Small intestine (tissue), 7 donors: ENCODE data around the gene PARD3. TPM values are rescaled to one million over a fixed set of nuclear protein-coding genes. Genes with fewer than 3 reads are reported as not detected.

Experiments used
- DNase-seq, 2 donors: peaks; one replicate each; pipeline versions ENCODE4 v3.0.0 to v3.0.0-alpha.2; 2013
- FAIRE-seq: peaks from 2 replicates; lab custom pipeline; 2012; peaks lifted over from hg19 to GRCh38; lab: Jason Lieb, UNC
- H3K27ac ChIP-seq, 3 donors: one replicate each; pipeline ENCODE4 v1.5.1; 2013; ENCODE audit warnings: low read length in 2 of 3, mild to moderate bottlenecking in 2 of 3, control low read depth in 1 of 3, inconsistent platforms in 1 of 3, low read depth in 1 of 3, moderate library complexity in 1 of 3
- H3K27me3 ChIP-seq, 3 donors: one replicate each; pipeline ENCODE4 v1.6.1; 2013; ENCODE audit warnings: low read length in 3 of 3, inconsistent platforms in 1 of 3; ENCODE audit not compliant: control insufficient read depth in 3 of 3, insufficient read depth in 3 of 3
- H3K36me3 ChIP-seq, 3 donors: one replicate each; pipeline ENCODE4 v1.6.1; 2013; ENCODE audit warnings: low read length in 3 of 3, inconsistent platforms in 1 of 3, low read depth in 1 of 3, mild to moderate bottlenecking in 1 of 3, moderate library complexity in 1 of 3; ENCODE audit not compliant: control insufficient read depth in 3 of 3, insufficient read depth in 2 of 3
- H3K4me1 ChIP-seq, 3 donors: one replicate each; pipeline ENCODE4 v1.6.1; 2013; ENCODE audit warnings: low read length in 2 of 3, inconsistent platforms in 1 of 3, low read depth in 1 of 3, mild to moderate bottlenecking in 1 of 3, moderate library complexity in 1 of 3; ENCODE audit not compliant: control insufficient read depth in 3 of 3, insufficient read depth in 2 of 3
- H3K4me3 ChIP-seq, 3 donors: one replicate each; pipeline ENCODE4 v1.5.1; 2013; ENCODE audit warnings: low read length in 3 of 3, control low read depth in 1 of 3, inconsistent platforms in 1 of 3, low read depth in 1 of 3, mild to moderate bottlenecking in 1 of 3, moderate library complexity in 1 of 3
- H3K9me3 ChIP-seq, 2 donors: one replicate each; pipeline ENCODE4 v1.6.1; 2013; ENCODE audit warnings: low read depth in 1 of 2, low read length in 1 of 2; ENCODE audit not compliant: control insufficient read depth in 2 of 2, insufficient read depth in 1 of 2
- WGBS, 3 donors: extraction: QIAGEN DNeasy Blood & Tissue Kit; methylation state at CpG; one replicate each; pipeline ENCODE4 v1.1.7; 2013; 5-methylcytosine and 5-hydroxymethylcytosine counted together
- polyA plus RNA-seq, 4 donors: library from polyadenylated mRNA; stranded (reverse) in 3 of 4; unstranded in 1 of 4; fragments of 200-250 nt in 3 of 4; fragments of 120-200 nt in 1 of 4; gene quantifications; one replicate each; pipeline versions ENCODE4 v1.2.1 to v1.2.3, GENCODE V29; 2013
- donor health status: healthy with polysubstance abuse.
- donor health status: control.
- donor health status: control.
- donor health status: Bipolar disorder and iron deficiency.
- donor health status: healthy.

The PARD3 gene
- polyA plus RNA-seq, 4 donors, result 14.3 to 24.3 (median 15.5) TPM

DNA sequence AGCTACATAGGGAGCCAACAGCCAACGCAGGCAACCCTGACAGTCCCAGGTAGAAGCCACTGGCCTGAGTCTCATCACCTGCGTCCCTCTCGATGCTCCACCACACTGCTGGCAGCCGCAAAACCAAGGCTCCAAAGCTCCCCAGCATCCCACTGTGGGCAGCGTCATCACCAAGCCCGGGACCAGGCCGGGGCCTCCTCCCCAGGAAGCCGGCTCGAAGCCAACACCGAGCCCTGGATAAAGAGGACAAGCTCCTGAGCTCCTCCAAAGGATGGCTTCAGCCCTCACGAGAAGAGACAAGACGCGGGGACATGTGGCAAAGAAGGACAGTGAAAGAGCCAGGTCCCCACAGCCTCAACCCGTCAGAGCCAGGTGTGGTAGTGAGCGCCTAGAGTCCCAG, 23.9 kb downstream of the PARD3 start:
- H3K9me3 ChIP-seq, result no peaks in the 10 kb centered on the region
- no peak for FAIRE-seq
- H3K4me1 ChIP-seq, result peaks cover 0 to 14% (median 7%) of the 10 kb centered on the region in 3 donors
- peaks cover 0 to 9% (median 0%) of the 10 kb centered on the region in 3 donors for H3K36me3 ChIP-seq
- H3K27ac ChIP-seq, result no peak overlapping the region
- no peaks in the 10 kb centered on the region for H3K27me3 ChIP-seq
- no peak overlapping the region for H3K4me3 ChIP-seq
- 92 to 93% (median 92%) methylated on average over 15 of the region's 15 CpGs for WGBS, 3 donors
- no peak for DNase-seq

DNA sequence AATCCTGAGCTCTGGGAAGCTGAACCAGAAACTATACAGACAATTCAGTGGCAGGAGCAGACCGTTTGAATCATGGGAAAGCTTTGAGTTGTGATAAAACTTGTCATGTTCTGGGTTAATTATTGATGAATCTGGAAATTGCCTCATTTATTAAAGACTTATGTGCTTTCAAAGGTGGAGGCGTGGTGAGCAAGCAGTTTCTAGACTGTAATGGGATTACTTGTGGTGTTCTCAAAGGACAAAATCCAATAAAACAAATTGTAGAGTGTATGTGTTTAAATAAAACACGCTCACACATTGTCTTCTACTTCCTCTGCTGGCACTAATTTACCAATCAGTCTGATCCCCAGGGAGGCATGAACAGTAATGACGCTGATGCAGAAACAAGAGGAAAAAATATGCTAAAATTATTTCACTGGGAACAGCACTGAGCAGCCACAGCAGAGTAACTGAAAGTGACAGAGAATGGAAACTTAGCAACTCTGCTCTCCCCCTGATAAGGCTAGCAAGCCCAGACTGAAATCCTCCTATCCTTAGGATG, 25.1 kb downstream of the PARD3 start:
- peaks cover 0 to 7% (median 0%) of the 10 kb centered on the region in 3 donors for H3K36me3 ChIP-seq
- peak; percentile 44 for FAIRE-seq
- peak overlapping the region in 2 of 3 donors; percentile 57 to 70 for H3K27ac ChIP-seq

DNA sequence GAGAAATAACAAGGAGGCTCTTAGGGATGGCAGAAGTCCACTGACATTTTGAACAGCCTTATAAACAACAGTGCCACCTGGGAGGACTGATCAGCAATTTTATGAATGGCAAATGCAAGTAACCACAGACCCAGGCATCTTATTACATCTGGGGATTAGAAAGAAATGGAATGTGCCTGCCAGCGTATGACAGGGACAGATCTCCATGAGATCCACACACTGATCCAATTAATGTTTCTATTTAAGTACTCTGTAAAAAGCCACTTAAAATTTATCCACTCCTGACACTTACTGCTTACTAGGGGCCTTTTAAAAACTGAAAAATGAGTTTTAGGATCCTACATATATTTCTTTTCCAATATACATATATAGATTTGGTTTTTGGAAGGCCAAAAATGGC, 28.6 kb downstream of the PARD3 start:
- peaks cover 3 to 15% (median 11%) of the 10 kb centered on the region in 3 donors for H3K4me1 ChIP-seq
- DNase-seq, result no peak
- H3K36me3 ChIP-seq, result peaks cover 0 to 2% (median 0%) of the 10 kb centered on the region in 3 donors
- H3K4me3 ChIP-seq, result no peak overlapping the region
- H3K27ac ChIP-seq, result no peak overlapping the region
- no peaks in the 10 kb centered on the region for H3K9me3 ChIP-seq
- FAIRE-seq, result no peak
- 68 to 77% (median 70%) methylated on average over 1 of the region's 1 CpG for whole genome bisulfite sequencing, 3 donors
- H3K27me3 ChIP-seq, result no peaks in the 10 kb centered on the region

More for the DNA sequence above, 25.1 kb downstream of the PARD3 start:
- Histone ChIP-seq H3K4me1 (peaks cover 0 to 14% (median 7%) of the 10 kb centered on the region in 3 donors), H3K4me3 (no peak overlapping the region), H3K9me3 (no peaks in the 10 kb centered on the region), H3K27me3 (no peaks in the 10 kb centered on the region)
- peak; percentile 86 to 89 for DNase-seq
- 3 to 28% (median 19%) methylated on average over 4 of the region's 4 CpGs for WGBS, 3 donors

DNA sequence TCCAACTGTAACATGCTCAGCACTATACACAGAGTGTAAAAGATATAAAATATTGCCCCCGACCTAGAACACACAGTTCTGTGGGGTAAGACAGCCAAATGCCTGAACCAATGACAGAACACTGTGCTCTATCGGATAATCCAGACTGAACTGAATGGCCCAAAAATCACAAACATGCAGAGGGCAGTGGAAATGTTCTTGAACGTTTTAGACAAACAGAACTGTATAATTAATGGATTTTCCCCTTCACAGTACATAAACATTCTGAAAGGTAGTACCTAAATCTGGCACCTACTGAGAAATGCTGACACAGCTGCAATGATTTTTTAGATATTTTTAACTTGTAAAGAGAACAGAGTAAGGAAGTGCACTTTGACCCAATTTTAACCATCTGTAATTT, 33.4 kb downstream of the PARD3 start:
- H3K9me3 ChIP-seq, result no peaks in the 10 kb centered on the region
- DNase-seq, result no peak
- no peaks in the 10 kb centered on the region for H3K27me3 ChIP-seq
- FAIRE-seq, result no peak
- WGBS, 3 donors, result 30 to 49% (median 41%) methylated on average over 3 of the region's 3 CpGs
- no peak overlapping the region for H3K27ac ChIP-seq
- H3K36me3 ChIP-seq, result no peaks in the 10 kb centered on the region
- H3K4me3 ChIP-seq, result no peak overlapping the region
- peaks cover 3 to 9% (median 3%) of the 10 kb centered on the region in 3 donors for H3K4me1 ChIP-seq

DNA sequence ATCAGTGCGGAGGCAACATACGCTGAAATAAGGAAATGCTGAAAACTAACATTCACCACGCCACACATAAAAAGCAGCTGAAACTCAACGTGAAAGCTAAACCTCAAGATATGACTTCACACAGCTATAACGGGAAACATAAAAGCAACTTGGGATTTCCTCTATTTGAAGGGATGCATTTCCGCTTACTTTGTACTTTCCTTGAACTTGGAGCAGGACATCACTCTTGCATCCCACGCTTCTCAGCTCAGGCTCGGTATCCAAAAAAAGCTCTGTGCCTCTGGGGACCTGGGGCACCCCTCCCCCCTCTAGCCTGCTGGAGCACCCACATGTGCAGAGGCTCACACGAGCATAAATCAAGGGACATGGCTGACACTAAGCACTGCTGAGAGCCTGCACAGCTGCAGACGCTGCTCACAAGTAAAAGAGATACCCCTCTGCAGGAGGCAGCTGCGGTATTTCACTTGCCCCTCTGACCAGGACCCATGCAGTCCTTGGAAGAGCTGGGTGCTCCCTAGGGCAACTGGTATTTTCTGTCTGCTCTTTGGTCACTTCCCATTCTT, 34.2 kb downstream of the PARD3 start:
- WGBS, 3 donors, result 33 to 72% (median 45%) methylated on average over 11 of the region's 11 CpGs
- FAIRE-seq, result no peak

DNA sequence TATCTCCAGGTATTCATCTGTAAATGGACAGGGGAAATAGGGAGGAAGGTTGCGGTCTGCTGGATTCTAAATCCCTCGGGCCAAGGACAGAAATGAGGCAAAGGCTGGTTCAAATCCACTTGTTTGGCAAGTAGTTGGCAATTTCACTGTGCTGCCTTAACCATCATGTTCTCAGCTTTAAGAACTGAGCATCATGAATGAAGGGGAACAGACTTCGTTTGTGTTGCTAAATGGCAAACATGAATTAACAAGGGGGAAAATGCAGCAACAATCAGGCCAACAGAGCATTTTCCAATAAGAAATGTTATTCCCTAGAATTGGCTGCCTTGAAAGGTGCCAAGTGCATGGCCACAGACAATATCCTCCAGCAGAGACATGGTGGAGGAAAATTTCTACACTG, 36.9 kb downstream of the PARD3 start:
- DNase-seq, result no peak
- WGBS, 3 donors, result 77 to 83% (median 82%) methylated on average over 3 of the region's 3 CpGs
- peaks cover 3 to 9% (median 3%) of the 10 kb centered on the region in 3 donors for H3K4me1 ChIP-seq
- H3K4me3 ChIP-seq, result no peak overlapping the region
- no peak overlapping the region for H3K27ac ChIP-seq
- H3K36me3 ChIP-seq, result no peaks in the 10 kb centered on the region
- H3K9me3 ChIP-seq, result no peaks in the 10 kb centered on the region
- H3K27me3 ChIP-seq, result no peaks in the 10 kb centered on the region
- no peak for FAIRE-seq

More for the DNA sequence above, 34.2 kb downstream of the PARD3 start:
- H3K9me3 ChIP-seq, result no peaks in the 10 kb centered on the region
- no peaks in the 10 kb centered on the region for H3K27me3 ChIP-seq
- H3K36me3 ChIP-seq, result no peaks in the 10 kb centered on the region
- no peak overlapping the region for H3K4me3 ChIP-seq
- H3K4me1 ChIP-seq, result peaks cover 3 to 9% (median 3%) of the 10 kb centered on the region in 3 donors
- peak overlapping the region in 1 of 3 donors; percentile 21 for H3K27ac ChIP-seq
- peak in 1 of 2 donors; percentile 13 for DNase-seq

DNA sequence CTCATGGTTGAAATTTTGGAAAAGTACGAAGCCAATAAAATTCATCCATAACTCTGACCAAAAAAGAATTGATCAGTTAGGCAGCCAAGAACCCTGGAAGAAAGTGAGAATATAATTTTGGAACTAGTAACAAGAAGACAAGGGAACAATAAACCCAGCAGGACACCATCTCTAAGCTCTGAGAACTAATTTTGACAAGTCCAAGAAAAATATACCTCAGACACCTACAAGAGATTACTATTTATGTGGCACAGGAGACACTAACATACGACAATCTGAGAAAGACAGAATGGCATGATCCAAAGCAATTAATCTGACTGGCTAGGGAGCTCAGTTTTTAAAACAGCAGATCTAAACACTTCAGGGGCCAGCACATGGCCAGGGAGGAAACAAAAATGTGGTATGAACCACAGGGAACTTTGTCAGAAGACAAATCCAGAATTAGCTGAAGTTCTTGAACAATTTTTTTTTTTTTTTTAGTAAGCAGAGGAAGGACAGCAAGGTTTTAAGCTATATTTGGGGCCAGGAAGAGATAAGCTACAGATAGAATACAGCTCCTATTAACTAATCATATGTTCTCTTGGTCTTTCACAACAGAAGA, 38.9 kb downstream of the PARD3 start:
- H3K9me3 ChIP-seq, result no peaks in the 10 kb centered on the region
- peaks cover 0 to 3% (median 0%) of the 10 kb centered on the region in 3 donors for H3K4me1 ChIP-seq
- H3K4me3 ChIP-seq, result no peak overlapping the region
- FAIRE-seq, result no peak
- no peaks in the 10 kb centered on the region for H3K36me3 ChIP-seq
- H3K27me3 ChIP-seq, result no peaks in the 10 kb centered on the region
- H3K27ac ChIP-seq, result no peak overlapping the region
- 85 to 94% (median 85%) methylated on average over 2 of the region's 2 CpGs for WGBS, 3 donors
- DNase-seq, result no peak

DNA sequence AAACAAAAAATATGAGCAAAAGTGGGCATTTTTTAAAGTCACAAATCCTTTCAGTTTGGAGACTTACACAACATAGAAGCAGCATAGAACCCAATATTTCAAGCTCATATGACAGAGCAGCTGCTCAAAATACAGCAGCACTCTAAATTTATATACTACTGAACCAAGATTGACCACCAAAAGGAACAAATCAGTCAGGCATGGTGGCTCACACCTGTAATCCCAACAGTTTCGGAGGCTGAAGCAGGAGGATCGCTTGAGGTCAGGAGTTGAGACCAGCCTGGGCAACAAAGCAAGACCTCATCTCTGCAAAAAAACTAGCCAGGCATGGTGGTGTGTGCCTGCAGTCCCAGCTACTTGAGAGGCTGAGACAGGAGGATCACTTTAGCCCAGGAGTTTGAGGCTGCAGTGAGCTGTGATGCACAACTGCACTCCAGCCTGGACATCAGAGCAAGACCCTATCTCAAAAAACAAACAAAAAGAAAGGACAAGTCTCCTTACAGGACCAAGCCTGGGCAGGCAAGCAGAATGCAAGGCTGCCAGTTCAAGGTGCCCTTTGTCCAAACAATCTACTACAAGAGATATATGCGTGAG, 40.0 kb downstream of the PARD3 start:
- Histone ChIP-seq H3K27me3 (no peaks in the 10 kb centered on the region), H3K27ac (no peak overlapping the region), H3K9me3 (no peaks in the 10 kb centered on the region), H3K4me1 (no peaks in the 10 kb centered on the region), H3K36me3 (no peaks in the 10 kb centered on the region), H3K4me3 (no peak overlapping the region)
- no peak for DNase-seq
- FAIRE-seq, result no peak
- 81 to 89% (median 83%) methylated on average over 3 of the region's 3 CpGs for WGBS, 3 donors
